ENCODE results near the gene GPC4. TPM values are rescaled to one million over a fixed set of nuclear protein-coding genes. Genes with fewer than 3 reads are reported as not detected.

The GPC4 gene
- total and polyA plus RNA-seq, 2 experiments from 2014 or later: 124 to 183 TPM

- Mint-ChIP-seq H3K36me3 (ENCODE audit: low read depth) (peaks cover 2% of the 10 kb centered on the region; the same call in 1 of the 3 replicates), H3K27ac (peak overlapping the region; percentile 79), H3K4me1 (peaks cover 48% of the 10 kb centered on the region), H3K27me3 (ENCODE audit: insufficient read depth, low read depth, poor library complexity) (peaks cover 8% of the 10 kb centered on the region), H3K9me3 (no peaks in the 10 kb centered on the region; the same call in 2 of the 3 replicates), H3K4me3 (peak overlapping the region; percentile 14; the same call in 1 of the 3 replicates)
- Histone ChIP-seq H3F3A (replicated peaks; ENCODE audit: low read depth) (peaks cover 11% of the 10 kb centered on the region; the same call in 1 of the 2 replicates), H3K4me2 (peak overlapping the region; percentile 67), H3K79me2 (replicated peaks; ENCODE audit: insufficient read depth) (no peaks in the 10 kb centered on the region), H3K27ac (ENCODE audit: low read depth) (peak overlapping the region; percentile 95), H2AFZ (no peak overlapping the region), H4K20me1 (replicated peaks; ENCODE audit: insufficient read depth) (no peaks in the 10 kb centered on the region), H3K27me3 (ENCODE audit: insufficient read depth) (no peaks in the 10 kb centered on the region), H3K9me2 (ENCODE audit: insufficient read depth) (no peaks in the 10 kb centered on the region), H3K36me3 (ENCODE audit: insufficient read depth) (no peaks in the 10 kb centered on the region), H3K4me1 (ENCODE audit: insufficient read depth) (peaks cover 39% of the 10 kb centered on the region), H3K4me3 (peak overlapping the region; percentile 24; the same call in 1 of the 2 replicates)
- DNase-seq (ENCODE audit: low spot score): no peak
- TF ChIP-seq NANOG (IDR thresholded peaks at IDR 0.05; ENCODE audit: borderline replicate concordance) (no peak), ZNF114 (CRISPR knock-in tag; IDR thresholded peaks at IDR 0.05) (no peak), REST (IDR thresholded peaks at IDR 0.05; ENCODE audit: unreplicated experiment) (no peak), POLR2AphosphoS5 (IDR thresholded peaks at IDR 0.05; ENCODE audit: low read depth) (no peak), ETS1 (IDR thresholded peaks at IDR 0.05) (no peak)
- ATAC-seq: no peak
Observed at GRCh38 chrX:133437766-133438165, 22.5 kb upstream of the GPC4 start.

- Histone ChIP-seq H2AFZ (no peak overlapping the region), H3K9me2 (ENCODE audit: insufficient read depth) (no peaks in the 10 kb centered on the region), H3K27me3 (ENCODE audit: insufficient read depth) (no peaks in the 10 kb centered on the region), H4K20me1 (replicated peaks; ENCODE audit: insufficient read depth) (no peaks in the 10 kb centered on the region), H3K79me2 (replicated peaks; ENCODE audit: insufficient read depth) (no peaks in the 10 kb centered on the region), H3K27ac (ENCODE audit: low read depth) (peak overlapping the region; percentile 95), H3K36me3 (ENCODE audit: insufficient read depth) (no peaks in the 10 kb centered on the region), H3K4me1 (ENCODE audit: insufficient read depth) (peaks cover 39% of the 10 kb centered on the region), H3K4me3 (peak overlapping the region; percentile 26; the same call in 1 of the 2 replicates), H3F3A (replicated peaks; ENCODE audit: low read depth) (peaks cover 11% of the 10 kb centered on the region; the same call in 1 of the 2 replicates), H3K4me2 (peak overlapping the region; percentile 67)
- peak; percentile 11 for DNase-seq (ENCODE audit: low spot score)
- Mint-ChIP-seq H3K9me3 (no peaks in the 10 kb centered on the region; the same call in 2 of the 3 replicates), H3K4me1 (peaks cover 48% of the 10 kb centered on the region), H3K36me3 (ENCODE audit: low read depth) (peaks cover 2% of the 10 kb centered on the region; the same call in 1 of the 3 replicates), H3K27ac (peak overlapping the region; percentile 79), H3K4me3 (peak overlapping the region; percentile 14; the same call in 1 of the 3 replicates), H3K27me3 (ENCODE audit: insufficient read depth, low read depth, poor library complexity) (peaks cover 7% of the 10 kb centered on the region)
- no peak for ATAC-seq
- no peak for TF ChIP-seq NANOG (IDR thresholded peaks at IDR 0.05; ENCODE audit: borderline replicate concordance)
- no peak for TF ChIP-seq POLR2AphosphoS5 (IDR thresholded peaks at IDR 0.05; ENCODE audit: low read depth)
Observed at GRCh38 chrX:133437356-133437755, 22.1 kb upstream of the GPC4 start.

Data from GM23338 (cell line).